ENCODE data around the gene VPS4A. TPM values are rescaled to one million over a fixed set of nuclear protein-coding genes. Genes with fewer than 3 reads are reported as not detected.

VPS4A gene
- 32.7 and 34.0 TPM in 2 replicates for total RNA-seq

DNA sequence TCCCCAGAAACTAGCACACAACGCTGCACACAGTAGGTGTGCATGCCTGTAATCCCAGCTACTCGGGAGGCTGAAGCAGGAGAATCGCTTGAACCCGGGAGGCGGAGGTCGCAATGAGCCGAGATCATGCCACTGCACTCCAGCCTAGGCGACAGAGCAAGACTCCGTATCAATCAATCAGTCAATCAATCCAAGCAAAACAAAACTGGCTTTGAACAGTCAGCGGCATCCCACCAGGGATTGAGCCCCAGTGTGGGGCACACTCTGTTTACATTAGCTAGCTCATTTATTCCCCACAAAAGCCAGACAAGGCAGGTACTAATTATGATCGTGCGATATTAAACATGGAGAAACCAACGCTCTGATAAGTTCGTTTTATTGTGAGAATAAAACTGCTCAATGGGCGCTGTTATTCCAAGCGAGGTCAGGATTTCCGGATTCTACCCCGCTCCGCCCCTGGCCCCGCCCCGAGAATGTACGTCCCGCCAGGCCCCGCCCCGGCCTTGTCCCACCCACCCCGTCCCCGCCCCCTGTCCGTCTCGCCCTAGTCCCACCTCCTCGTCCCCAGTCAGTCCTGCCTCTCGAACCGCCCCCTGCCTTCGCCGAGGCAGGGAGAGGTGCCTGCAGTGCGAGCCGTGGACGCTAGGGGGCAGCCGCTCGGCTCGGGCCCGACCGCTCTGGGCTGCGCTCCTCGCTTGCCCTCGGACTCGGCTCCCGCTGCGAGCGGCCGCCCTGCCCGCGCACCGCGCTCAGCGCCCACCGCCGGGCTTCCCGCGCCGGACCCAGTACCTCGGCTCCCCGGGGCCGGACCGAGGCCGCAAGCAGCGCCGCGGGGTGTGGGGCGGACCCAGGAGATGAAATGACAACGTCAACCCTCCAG, at the start of gene VPS4A:
Gene VPS4A (plus strand): TSS at position 698 of the 880 bp plus-strand sequence. CDS start 162 bp downstream, at position 860.

GRCh38 chr16:69330286-69331109, 19.3 kb downstream of the VPS4A start, which contains the start of gene PDF:
Gene PDF (minus strand): TSS chr16:69330588. CDS start chr16:69330570, 18 bp downstream.

GRCh38 chr16:69339289-69340094, 28.3 kb downstream of the VPS4A start, which contains the start of the genes COG8 and NIP7:
Gene COG8 (minus strand): TSS chr16:69339564. CDS start chr16:69339552, 12 bp downstream.
Gene NIP7 (plus strand): TSS chr16:69339772. CDS start chr16:69339830, 58 bp downstream.

GRCh38 chr16:69351309-69352027, 40.3 kb downstream of the VPS4A start, which contains the start of gene TMED6:
Gene TMED6 (minus strand): TSS chr16:69351786. CDS start chr16:69351753, 33 bp downstream.

Other genes starting within 250 kb of the VPS4A start
- under 0.01 TPM in 1 of 2 replicates, not detected in the other for gene HAS3, start 205.7 kb upstream of the VPS4A start, total RNA-seq
- gene CHTF8, start 178.8 kb upstream of the VPS4A start, total RNA-seq: 43.7 and 56.7 TPM in 2 replicates
- gene UTP4, start 178.7 kb upstream of the VPS4A start, total RNA-seq: 16.3 and 19.2 TPM in 2 replicates
- gene SNTB2, start 124.2 kb upstream of the VPS4A start, total RNA-seq: 25.4 and 25.9 TPM in 2 replicates
- gene PDF, start 19.2 kb downstream of the VPS4A start, total RNA-seq: 23.9 and 25.6 TPM in 2 replicates
- gene COG8, start 28.2 kb downstream of the VPS4A start, total RNA-seq: 34.5 and 35.8 TPM in 2 replicates
- 22.0 and 23.5 TPM in 2 replicates for gene NIP7, start 28.4 kb downstream of the VPS4A start, total RNA-seq
- not detected in 2 replicates for gene TMED6, start 40.4 kb downstream of the VPS4A start, total RNA-seq
- 6.8 and 8.2 TPM in 2 replicates for gene TERF2, start 74.7 kb downstream of the VPS4A start, total RNA-seq
- 80.5 and 80.6 TPM in 2 replicates for gene CYB5B, start 113.3 kb downstream of the VPS4A start, total RNA-seq